ENCODE measurements around the gene USP13.

DNA sequence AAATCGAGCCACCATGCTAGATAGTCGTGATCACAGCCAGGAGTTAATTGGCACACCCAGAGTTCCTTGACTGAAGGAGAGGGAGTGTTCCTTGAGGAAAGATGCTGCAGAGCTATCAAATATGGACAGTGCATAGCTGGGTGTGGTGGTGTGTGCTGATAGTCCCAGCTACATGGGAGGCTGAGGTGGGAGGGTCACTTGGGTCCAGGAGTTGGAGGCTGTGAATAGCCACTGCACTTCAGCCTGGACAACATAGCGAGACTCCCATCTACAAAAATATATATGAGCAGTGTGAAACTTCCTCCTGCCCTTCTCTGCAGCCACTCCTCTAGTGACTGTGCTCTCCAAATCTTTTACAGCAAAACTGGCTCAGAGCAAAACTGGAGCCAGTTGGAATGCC lies 10.0 kb upstream of the USP13 start:
- TF ChIP-seq, protein P1, sequence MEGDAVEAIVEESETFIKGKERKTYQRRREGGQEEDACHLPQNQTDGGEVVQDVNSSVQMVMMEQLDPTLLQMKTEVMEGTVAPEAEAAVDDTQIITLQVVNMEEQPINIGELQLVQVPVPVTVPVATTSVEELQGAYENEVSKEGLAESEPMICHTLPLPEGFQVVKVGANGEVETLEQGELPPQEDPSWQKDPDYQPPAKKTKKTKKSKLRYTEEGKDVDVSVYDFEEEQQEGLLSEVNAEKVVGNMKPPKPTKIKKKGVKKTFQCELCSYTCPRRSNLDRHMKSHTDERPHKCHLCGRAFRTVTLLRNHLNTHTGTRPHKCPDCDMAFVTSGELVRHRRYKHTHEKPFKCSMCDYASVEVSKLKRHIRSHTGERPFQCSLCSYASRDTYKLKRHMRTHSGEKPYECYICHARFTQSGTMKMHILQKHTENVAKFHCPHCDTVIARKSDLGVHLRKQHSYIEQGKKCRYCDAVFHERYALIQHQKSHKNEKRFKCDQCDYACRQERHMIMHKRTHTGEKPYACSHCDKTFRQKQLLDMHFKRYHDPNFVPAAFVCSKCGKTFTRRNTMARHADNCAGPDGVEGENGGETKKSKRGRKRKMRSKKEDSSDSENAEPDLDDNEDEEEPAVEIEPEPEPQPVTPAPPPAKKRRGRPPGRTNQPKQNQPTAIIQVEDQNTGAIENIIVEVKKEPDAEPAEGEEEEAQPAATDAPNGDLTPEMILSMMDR (IDR thresholded peaks at IDR 0.05; ENCODE audit: low read depth, low read length): no peak
- TF ChIP-seq EZH2phosphoT487 (IDR thresholded peaks at IDR 0.05; ENCODE audit: low read depth): no peak

Data from OCI-LY3 (cell line).